ENCODE data around the gene ADTRP.
A peak's percentile ranks its signal among the peaks of the same experiment; 100 is the strongest.

The ADTRP gene

DNA sequence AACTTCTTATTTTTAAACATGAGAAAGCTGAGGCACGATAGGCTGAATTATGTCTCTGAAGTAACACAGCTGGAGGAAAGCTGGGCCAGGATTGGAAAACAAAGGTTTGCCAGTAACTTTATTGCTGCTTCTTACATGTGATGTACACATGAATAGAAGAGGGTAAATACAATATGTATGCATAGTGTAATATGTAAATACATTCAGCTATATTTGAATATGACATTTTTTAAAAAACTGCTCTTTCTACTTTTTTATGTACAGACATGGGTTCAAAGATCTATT lies 90.2 kb downstream of the ADTRP start:
- ATAC-seq = no peak
- TF ChIP-seq ZFP30 (CRISPR knock-in tag; IDR thresholded peaks at IDR 0.05) = no peak

GRCh38 chr6:11685481-11686093 lies 93.0 kb downstream of the ADTRP start:
- TF ChIP-seq CREB5 (CRISPR knock-in tag; IDR thresholded peaks at IDR 0.05; ENCODE audit: low read depth) (peak; percentile 49; the same call in 1 of the 2 replicates), ZNF565 (CRISPR knock-in tag; conservative IDR thresholded peaks at IDR 0.05; ENCODE audit: low read depth) (no peak), PPARA (CRISPR knock-in tag; IDR thresholded peaks at IDR 0.05; ENCODE audit: borderline replicate concordance) (no peak), ISL1 (CRISPR knock-in tag; IDR thresholded peaks at IDR 0.05) (peak; percentile 84)
- TF ChIP-seq, protein P1, sequence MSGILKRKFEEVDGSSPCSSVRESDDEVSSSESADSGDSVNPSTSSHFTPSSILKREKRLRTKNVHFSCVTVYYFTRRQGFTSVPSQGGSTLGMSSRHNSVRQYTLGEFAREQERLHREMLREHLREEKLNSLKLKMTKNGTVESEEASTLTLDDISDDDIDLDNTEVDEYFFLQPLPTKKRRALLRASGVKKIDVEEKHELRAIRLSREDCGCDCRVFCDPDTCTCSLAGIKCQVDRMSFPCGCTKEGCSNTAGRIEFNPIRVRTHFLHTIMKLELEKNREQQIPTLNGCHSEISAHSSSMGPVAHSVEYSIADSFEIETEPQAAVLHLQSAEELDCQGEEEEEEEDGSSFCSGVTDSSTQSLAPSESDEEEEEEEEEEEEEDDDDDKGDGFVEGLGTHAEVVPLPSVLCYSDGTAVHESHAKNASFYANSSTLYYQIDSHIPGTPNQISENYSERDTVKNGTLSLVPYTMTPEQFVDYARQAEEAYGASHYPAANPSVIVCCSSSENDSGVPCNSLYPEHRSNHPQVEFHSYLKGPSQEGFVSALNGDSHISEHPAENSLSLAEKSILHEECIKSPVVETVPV (CRISPR knock-in tag; IDR thresholded peaks at IDR 0.05) = no peak
- TF ChIP-seq, protein P2, sequence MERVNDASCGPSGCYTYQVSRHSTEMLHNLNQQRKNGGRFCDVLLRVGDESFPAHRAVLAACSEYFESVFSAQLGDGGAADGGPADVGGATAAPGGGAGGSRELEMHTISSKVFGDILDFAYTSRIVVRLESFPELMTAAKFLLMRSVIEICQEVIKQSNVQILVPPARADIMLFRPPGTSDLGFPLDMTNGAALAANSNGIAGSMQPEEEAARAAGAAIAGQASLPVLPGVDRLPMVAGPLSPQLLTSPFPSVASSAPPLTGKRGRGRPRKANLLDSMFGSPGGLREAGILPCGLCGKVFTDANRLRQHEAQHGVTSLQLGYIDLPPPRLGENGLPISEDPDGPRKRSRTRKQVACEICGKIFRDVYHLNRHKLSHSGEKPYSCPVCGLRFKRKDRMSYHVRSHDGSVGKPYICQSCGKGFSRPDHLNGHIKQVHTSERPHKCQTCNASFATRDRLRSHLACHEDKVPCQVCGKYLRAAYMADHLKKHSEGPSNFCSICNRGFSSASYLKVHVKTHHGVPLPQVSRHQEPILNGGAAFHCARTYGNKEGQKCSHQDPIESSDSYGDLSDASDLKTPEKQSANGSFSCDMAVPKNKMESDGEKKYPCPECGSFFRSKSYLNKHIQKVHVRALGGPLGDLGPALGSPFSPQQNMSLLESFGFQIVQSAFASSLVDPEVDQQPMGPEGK (CRISPR knock-in tag; IDR thresholded peaks at IDR 0.05; ENCODE audit: borderline replicate concordance) = no peak
- peak; percentile 94 for ATAC-seq

DNA sequence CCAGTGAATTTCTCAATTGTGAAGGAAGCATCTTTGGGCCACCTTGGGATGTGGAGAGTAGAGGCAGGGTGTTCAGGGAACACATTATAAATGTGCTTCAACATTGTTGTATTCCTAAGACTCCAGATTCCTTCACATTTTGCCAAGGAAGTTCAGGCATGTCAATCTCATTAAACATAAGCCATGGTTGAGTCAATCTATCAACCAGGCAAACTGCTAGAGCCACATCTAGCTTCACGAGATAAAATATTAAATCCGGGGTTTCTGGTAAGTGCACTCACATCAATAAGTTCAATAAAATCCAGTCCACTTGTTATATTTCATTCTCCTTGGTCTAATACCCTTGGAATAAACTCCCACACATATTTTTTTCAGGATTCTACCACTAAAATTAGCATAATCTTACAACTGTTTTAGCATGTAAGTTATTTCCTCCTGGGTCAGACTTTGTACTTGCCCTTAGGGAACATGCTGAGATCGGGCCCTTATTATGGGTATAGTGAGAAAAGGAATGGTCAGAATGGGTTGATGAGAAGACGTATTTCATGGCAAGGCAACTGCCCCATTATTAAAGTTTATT lies 93.6 kb downstream of the ADTRP start:
- ATAC-seq = no peak; the same call in 2 of the 3 replicates
- TF ChIP-seq ZC3H10 (CRISPR knock-in tag; IDR thresholded peaks at IDR 0.05) = no peak
- TF ChIP-seq, protein P1 (CRISPR knock-in tag; IDR thresholded peaks at IDR 0.05) = no peak
- TF ChIP-seq ZFP3 (CRISPR knock-in tag; IDR thresholded peaks at IDR 0.05) = no peak
- no peak for TF ChIP-seq ARNTL (CRISPR knock-in tag; IDR thresholded peaks at IDR 0.05; ENCODE audit: borderline replicate concordance, low read depth)
- no peak for TF ChIP-seq ZNF8 (CRISPR knock-in tag; IDR thresholded peaks at IDR 0.05)
- TF ChIP-seq OSR1 (CRISPR knock-in tag; IDR thresholded peaks at IDR 0.05) = no peak
- TF ChIP-seq RARB (CRISPR knock-in tag; IDR thresholded peaks at IDR 0.05) = no peak
- TF ChIP-seq, protein P3, sequence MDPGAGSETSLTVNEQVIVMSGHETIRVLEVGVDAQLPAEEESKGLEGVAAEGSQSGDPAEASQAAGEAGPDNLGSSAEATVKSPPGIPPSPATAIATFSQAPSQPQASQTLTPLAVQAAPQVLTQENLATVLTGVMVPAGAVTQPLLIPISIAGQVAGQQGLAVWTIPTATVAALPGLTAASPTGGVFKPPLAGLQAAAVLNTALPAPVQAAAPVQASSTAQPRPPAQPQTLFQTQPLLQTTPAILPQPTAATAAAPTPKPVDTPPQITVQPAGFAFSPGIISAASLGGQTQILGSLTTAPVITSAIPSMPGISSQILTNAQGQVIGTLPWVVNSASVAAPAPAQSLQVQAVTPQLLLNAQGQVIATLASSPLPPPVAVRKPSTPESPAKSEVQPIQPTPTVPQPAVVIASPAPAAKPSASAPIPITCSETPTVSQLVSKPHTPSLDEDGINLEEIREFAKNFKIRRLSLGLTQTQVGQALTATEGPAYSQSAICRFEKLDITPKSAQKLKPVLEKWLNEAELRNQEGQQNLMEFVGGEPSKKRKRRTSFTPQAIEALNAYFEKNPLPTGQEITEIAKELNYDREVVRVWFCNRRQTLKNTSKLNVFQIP (CRISPR knock-in tag; IDR thresholded peaks at IDR 0.05; ENCODE audit: borderline replicate concordance, low read depth) = no peak
- TF ChIP-seq, protein P4, sequence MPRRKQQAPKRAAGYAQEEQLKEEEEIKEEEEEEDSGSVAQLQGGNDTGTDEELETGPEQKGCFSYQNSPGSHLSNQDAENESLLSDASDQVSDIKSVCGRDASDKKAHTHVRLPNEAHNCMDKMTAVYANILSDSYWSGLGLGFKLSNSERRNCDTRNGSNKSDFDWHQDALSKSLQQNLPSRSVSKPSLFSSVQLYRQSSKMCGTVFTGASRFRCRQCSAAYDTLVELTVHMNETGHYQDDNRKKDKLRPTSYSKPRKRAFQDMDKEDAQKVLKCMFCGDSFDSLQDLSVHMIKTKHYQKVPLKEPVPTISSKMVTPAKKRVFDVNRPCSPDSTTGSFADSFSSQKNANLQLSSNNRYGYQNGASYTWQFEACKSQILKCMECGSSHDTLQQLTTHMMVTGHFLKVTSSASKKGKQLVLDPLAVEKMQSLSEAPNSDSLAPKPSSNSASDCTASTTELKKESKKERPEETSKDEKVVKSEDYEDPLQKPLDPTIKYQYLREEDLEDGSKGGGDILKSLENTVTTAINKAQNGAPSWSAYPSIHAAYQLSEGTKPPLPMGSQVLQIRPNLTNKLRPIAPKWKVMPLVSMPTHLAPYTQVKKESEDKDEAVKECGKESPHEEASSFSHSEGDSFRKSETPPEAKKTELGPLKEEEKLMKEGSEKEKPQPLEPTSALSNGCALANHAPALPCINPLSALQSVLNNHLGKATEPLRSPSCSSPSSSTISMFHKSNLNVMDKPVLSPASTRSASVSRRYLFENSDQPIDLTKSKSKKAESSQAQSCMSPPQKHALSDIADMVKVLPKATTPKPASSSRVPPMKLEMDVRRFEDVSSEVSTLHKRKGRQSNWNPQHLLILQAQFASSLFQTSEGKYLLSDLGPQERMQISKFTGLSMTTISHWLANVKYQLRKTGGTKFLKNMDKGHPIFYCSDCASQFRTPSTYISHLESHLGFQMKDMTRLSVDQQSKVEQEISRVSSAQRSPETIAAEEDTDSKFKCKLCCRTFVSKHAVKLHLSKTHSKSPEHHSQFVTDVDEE (CRISPR knock-in tag; IDR thresholded peaks at IDR 0.05) = no peak
- no peak for TF ChIP-seq ZFP30 (CRISPR knock-in tag; IDR thresholded peaks at IDR 0.05)

DNA sequence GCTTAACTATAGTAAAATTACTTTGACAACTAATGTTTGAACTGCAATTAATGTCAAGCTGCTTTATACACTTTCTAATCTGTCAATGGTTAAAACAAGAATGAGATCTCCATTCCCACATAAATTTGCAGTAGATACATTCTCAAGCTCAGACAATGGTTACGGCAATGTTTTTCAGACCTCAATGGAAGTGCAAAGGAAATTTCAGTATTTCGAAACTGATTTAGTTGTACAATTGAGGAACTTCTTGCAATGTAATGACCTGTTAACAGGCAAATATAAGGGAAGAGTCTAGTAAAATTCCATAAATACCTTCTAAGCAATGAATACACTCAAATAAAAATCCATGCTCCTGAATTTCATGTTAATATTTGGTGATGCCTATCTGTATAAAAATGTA lies 94.7 kb downstream of the ADTRP start:
- TF ChIP-seq RARB (CRISPR knock-in tag; IDR thresholded peaks at IDR 0.05) (no peak), ZNF565 (CRISPR knock-in tag; conservative IDR thresholded peaks at IDR 0.05; ENCODE audit: low read depth) (no peak), TCF4 (CRISPR knock-in tag; IDR thresholded peaks at IDR 0.05; ENCODE audit: borderline replicate concordance) (no peak), ZNF70 (CRISPR knock-in tag; IDR thresholded peaks at IDR 0.05) (no peak), CREB5 (CRISPR knock-in tag; IDR thresholded peaks at IDR 0.05; ENCODE audit: low read depth) (no peak), PPARA (CRISPR knock-in tag; IDR thresholded peaks at IDR 0.05; ENCODE audit: borderline replicate concordance) (no peak), ZC3H10 (CRISPR knock-in tag; IDR thresholded peaks at IDR 0.05) (no peak)
- ATAC-seq = no peak

Data from SK-N-SH treated with all-trans-retinoic acid at 6 μM for 48 hours (cell line).